Hepatocyte (in vitro differentiated cells): ENCODE results near the gene GRID1. TPM values are rescaled to one million over a fixed set of nuclear protein-coding genes. Genes with fewer than 3 reads are reported as not detected.
"Not testable (repeated sequence)": the region's sequence is repeated elsewhere in the genome, so short reads cannot be mapped to it uniquely, and the experiment has no call there.

ENCODE experiments used
- DNase-seq: peaks from one replicate; pipeline ENCODE4 v3.0.0-alpha.2; 2016; ENCODE audit warnings: low spot score
- H2AFZ ChIP-seq: fragments of 200-600 bp; sonication (generic); 2 replicates; pipeline ENCODE4 v1.6.0; 2016; ENCODE audit warnings: antibody characterized with exemption, mild to moderate bottlenecking
- H3K27ac ChIP-seq: fragments of 200-600 bp; sonication (generic); 2 replicates; pipeline ENCODE4 v1.5.1; 2016; ENCODE audit warnings: mild to moderate bottlenecking
- H3K27me3 ChIP-seq: fragments of 200-600 bp; sonication (generic); 2 replicates; pipeline ENCODE4 v1.6.1; 2016
- H3K36me3 ChIP-seq: fragments of 200-600 bp; sonication (generic); replicated peaks from 2 replicates; pipeline ENCODE4 v1.5.1; 2016; ENCODE audit warnings: low read depth; ENCODE audit not compliant: insufficient read depth
- H3K4me1 ChIP-seq: fragments of 200-600 bp; sonication (generic); 2 replicates; pipeline ENCODE4 v1.5.1; 2016; ENCODE audit warnings: mild to moderate bottlenecking, moderate library complexity; ENCODE audit not compliant: insufficient read depth
- H3K4me2 ChIP-seq: fragments of 200-600 bp; sonication (generic); 2 replicates; pipeline ENCODE4 v1.6.0; 2016
- H3K4me3 ChIP-seq: fragments of 200-600 bp; sonication (generic); 2 replicates; pipeline ENCODE4 v1.5.1; 2016; ENCODE audit warnings: mild to moderate bottlenecking
- H3K79me2 ChIP-seq: fragments of 200-600 bp; sonication (generic); 2 replicates; pipeline ENCODE4 v1.6.0; 2017; ENCODE audit warnings: mild to moderate bottlenecking
- H3K9me2 ChIP-seq: fragments of 200-600 bp; sonication (generic); replicated peaks from 2 replicates; pipeline ENCODE4 v1.6.0; 2017; ENCODE audit warnings: mild to moderate bottlenecking; ENCODE audit not compliant: insufficient read depth
- H3K9me3 ChIP-seq: fragments of 200-600 bp; sonication (generic); 2 replicates; pipeline ENCODE4 v1.5.1; 2016; ENCODE audit warnings: low read depth, mild to moderate bottlenecking
- H4K20me1 ChIP-seq: fragments of 200-600 bp; sonication (generic); 2 replicates; pipeline ENCODE4 v1.6.0; 2016; ENCODE audit warnings: mild to moderate bottlenecking; ENCODE audit not compliant: insufficient read depth, poor library complexity, severe bottlenecking
- EZH2 ChIP-seq: fragments of 200-600 bp; sonication (generic); IDR thresholded peaks from 2 replicates; pipeline ENCODE4 v1.6.1; 2016; ENCODE audit warnings: antibody characterized with exemption, mild to moderate bottlenecking, borderline replicate concordance
- EZH2phosphoT487 ChIP-seq: fragments of 200-600 bp; sonication (generic); IDR thresholded peaks from one replicate; pipeline ENCODE4 v1.6.1; 2018; ENCODE audit warnings: antibody characterized with exemption, mild to moderate bottlenecking, low read depth, moderate library complexity; ENCODE audit not compliant: unreplicated experiment, severe bottlenecking
- WGBS: methylation state at CpG from one replicate; pipeline ENCODE4 v1.1.6; 2016; ENCODE audit warnings: low lambda C conversion rate; ENCODE audit errors: missing lambda C conversion rate; 5-methylcytosine and 5-hydroxymethylcytosine counted together
- polyA plus RNA-seq: library from polyadenylated mRNA; unstranded; fragments of >200 nt; fragmentation: Nextera tagmentation; extraction: Ambion mirVana; gene quantifications from 2 replicates; pipeline ENCODE4 v1.2.1, GENCODE V29; 2016
- total RNA-seq: library from RNA; depleted of rRNA; stranded (reverse); fragments of >200 nt; gene quantifications from 2 replicates; pipeline ENCODE4 v1.2.3, GENCODE V29; 2014
- TF ChIP-seq, protein P1 (sequence below): fragments of 200-600 bp; sonication (generic); IDR thresholded peaks from 2 replicates; pipeline ENCODE4 v1.5.1; 2016; ENCODE audit warnings: antibody characterized with exemption, mild to moderate bottlenecking; ENCODE audit not compliant: poor library complexity

GRID1 gene
- total and polyA plus RNA-seq, 2 experiments from 2014 or later, result 0.07 to 0.37 TPM

GRCh38 chr10:85848756-85849155 lies 517.8 kb downstream of the GRID1 start:
- Histone ChIP-seq H3K27me3 (no peaks in the 10 kb centered on the region), H4K20me1 (no peaks in the 10 kb centered on the region), H3K4me3 (no peak overlapping the region), H3K9me2 (no peaks in the 10 kb centered on the region), H3K4me1 (no peaks in the 10 kb centered on the region), H3K9me3 (no peaks in the 10 kb centered on the region), H3K79me2 (no peaks in the 10 kb centered on the region), H3K4me2 (no peak overlapping the region), H3K36me3 (no peaks in the 10 kb centered on the region), H3K27ac (no peak overlapping the region), H2AFZ (no peak overlapping the region)
- TF ChIP-seq, protein P1, sequence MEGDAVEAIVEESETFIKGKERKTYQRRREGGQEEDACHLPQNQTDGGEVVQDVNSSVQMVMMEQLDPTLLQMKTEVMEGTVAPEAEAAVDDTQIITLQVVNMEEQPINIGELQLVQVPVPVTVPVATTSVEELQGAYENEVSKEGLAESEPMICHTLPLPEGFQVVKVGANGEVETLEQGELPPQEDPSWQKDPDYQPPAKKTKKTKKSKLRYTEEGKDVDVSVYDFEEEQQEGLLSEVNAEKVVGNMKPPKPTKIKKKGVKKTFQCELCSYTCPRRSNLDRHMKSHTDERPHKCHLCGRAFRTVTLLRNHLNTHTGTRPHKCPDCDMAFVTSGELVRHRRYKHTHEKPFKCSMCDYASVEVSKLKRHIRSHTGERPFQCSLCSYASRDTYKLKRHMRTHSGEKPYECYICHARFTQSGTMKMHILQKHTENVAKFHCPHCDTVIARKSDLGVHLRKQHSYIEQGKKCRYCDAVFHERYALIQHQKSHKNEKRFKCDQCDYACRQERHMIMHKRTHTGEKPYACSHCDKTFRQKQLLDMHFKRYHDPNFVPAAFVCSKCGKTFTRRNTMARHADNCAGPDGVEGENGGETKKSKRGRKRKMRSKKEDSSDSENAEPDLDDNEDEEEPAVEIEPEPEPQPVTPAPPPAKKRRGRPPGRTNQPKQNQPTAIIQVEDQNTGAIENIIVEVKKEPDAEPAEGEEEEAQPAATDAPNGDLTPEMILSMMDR, result no peak
- no peak for TF ChIP-seq EZH2phosphoT487
- TF ChIP-seq EZH2, result no peak
- DNase-seq, result no peak
- WGBS, result 70% methylated on average over 4 of the region's 4 CpGs

DNA sequence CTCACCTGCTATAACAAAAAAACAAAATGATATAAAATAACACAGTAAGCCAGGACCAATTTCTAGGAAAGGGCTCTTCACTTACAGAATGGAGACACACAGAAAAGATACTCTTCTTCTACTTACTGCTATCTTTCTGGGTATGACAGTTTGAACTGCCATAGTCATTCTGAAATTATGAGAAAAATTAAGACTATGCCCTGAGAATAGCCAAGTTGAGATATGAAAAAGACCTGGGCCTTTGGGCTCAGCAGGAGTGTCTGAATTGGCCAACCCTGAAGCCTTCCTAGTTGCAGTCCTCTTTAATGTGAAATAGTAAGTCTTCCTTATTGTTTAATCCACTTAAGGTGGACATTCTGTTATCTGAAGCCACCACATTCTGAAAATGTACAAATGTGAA lies 519.5 kb downstream of the GRID1 start:
- Histone ChIP-seq H3K79me2 (no peaks in the 10 kb centered on the region), H3K27ac (no peak overlapping the region), H4K20me1 (no peaks in the 10 kb centered on the region), H3K4me1 (no peaks in the 10 kb centered on the region), H2AFZ (no peak overlapping the region), H3K9me3 (no peaks in the 10 kb centered on the region), H3K36me3 (no peaks in the 10 kb centered on the region), H3K4me3 (no peak overlapping the region), H3K27me3 (no peaks in the 10 kb centered on the region), H3K9me2 (no peaks in the 10 kb centered on the region), H3K4me2 (no peak overlapping the region)
- TF ChIP-seq EZH2 (no peak), EZH2phosphoT487 (no peak)
- TF ChIP-seq, protein P1, result no peak
- DNase-seq, result no peak

GRCh38 chr10:85838660-85839059 lies 527.9 kb downstream of the GRID1 start:
- not testable (repeated sequence) for H3K27me3 ChIP-seq, H2AFZ ChIP-seq, H3K36me3 ChIP-seq, H3K9me3 ChIP-seq, H4K20me1 ChIP-seq, H3K79me2 ChIP-seq, H3K4me1 ChIP-seq, H3K4me2 ChIP-seq, DNase-seq, H3K4me3 ChIP-seq, H3K27ac ChIP-seq, H3K9me2 ChIP-seq

DNA sequence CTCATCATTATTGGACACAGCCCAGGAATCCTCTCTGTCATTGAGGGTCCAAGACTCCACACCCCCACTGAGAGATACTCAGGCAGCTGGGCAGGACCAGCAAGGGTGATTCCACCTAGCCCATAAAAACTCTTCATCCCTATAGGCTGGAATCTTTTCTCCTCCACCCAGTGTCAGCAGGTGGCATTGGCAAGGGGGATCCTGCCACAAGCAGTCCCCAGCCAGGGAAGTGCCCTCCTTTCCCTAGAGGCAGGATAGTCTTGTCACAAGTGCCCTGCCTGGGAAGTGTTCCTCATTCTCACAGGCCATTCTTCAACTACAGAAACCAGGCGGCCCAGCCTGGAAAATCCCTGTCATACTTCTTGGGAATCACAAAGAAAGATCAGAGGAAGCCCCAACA lies 533.6 kb downstream of the GRID1 start:
- Histone ChIP-seq H2AFZ (no peak overlapping the region), H3K36me3 (no peaks in the 10 kb centered on the region), H3K4me2 (no peak overlapping the region), H3K79me2 (no peaks in the 10 kb centered on the region), H3K27me3 (no peaks in the 10 kb centered on the region), H3K4me1 (no peaks in the 10 kb centered on the region), H3K9me2 (no peaks in the 10 kb centered on the region), H3K4me3 (no peak overlapping the region), H3K27ac (no peak overlapping the region), H4K20me1 (no peaks in the 10 kb centered on the region), H3K9me3 (no peaks in the 10 kb centered on the region)
- DNase-seq, result no peak
- TF ChIP-seq EZH2phosphoT487, result no peak
- TF ChIP-seq EZH2, result no peak
- TF ChIP-seq, protein P1, result no peak
- WGBS, result 50% methylated on average over 1 of the region's 1 CpG
